Keratinocyte (primary cell): ENCODE results near the gene PLEKHM1. TPM values are rescaled to one million over a fixed set of nuclear protein-coding genes. Genes with fewer than 3 reads are reported as not detected.

Source experiments
- DNase-seq: peaks from one replicate; pipeline ENCODE4 v3.0.0-alpha.2; 2011; ENCODE audit warnings: low read depth, missing footprints, low spot score
- FAIRE-seq: peaks from 2 replicates; lab custom pipeline; 2011; peaks lifted over from hg19 to GRCh38; lab: Jason Lieb, UNC
- H2AFZ ChIP-seq: 2 replicates; pipeline ENCODE4 v1.6.0; 2012; ENCODE audit warnings: low read length, control low read depth, inconsistent platforms; ENCODE audit not compliant: control insufficient read depth
- H3K27ac ChIP-seq: 2 replicates; pipeline ENCODE4 v1.5.1; 2011; ENCODE audit warnings: low read length; ENCODE audit not compliant: control insufficient read depth, insufficient read depth
- H3K27me3 ChIP-seq: 3 replicates; pipeline ENCODE4 v1.6.0; 2011; ENCODE audit warnings: low read length; ENCODE audit not compliant: control insufficient read depth, insufficient read depth; ENCODE audit errors: extremely low read depth
- H3K36me3 ChIP-seq, 2 experiments: 2 replicates in 1 of 2; 3 replicates in 1 of 2; pipeline ENCODE4 v1.5.1; 2011; ENCODE audit warnings: low read length in 2 of 2, mild to moderate bottlenecking in 1 of 2; ENCODE audit not compliant: control insufficient read depth in 2 of 2, insufficient read depth in 2 of 2; ENCODE audit errors: extremely low read depth in 1 of 2
- H3K4me1 ChIP-seq: 3 replicates; pipeline ENCODE4 v1.5.1; 2011; ENCODE audit warnings: low read length; ENCODE audit not compliant: control insufficient read depth, insufficient read depth; ENCODE audit errors: extremely low read depth
- H3K4me2 ChIP-seq: 3 replicates; pipeline ENCODE4 v1.6.0; 2011; ENCODE audit warnings: low read depth, low read length; ENCODE audit not compliant: control insufficient read depth, insufficient read depth; ENCODE audit errors: extremely low read depth
- H3K4me3 ChIP-seq, 3 experiments: fragments of 200-600 bp in 1 of 3; sonication (generic) in 1 of 3; 2 replicates in 2 of 3; 3 replicates in 1 of 3; pipeline ENCODE4 v1.5.1; 2011 to 2016; ENCODE audit warnings: low read length in 3 of 3, mild to moderate bottlenecking in 3 of 3, control low read depth in 2 of 3, inconsistent platforms in 1 of 3, low read depth in 1 of 3, mixed read lengths in 1 of 3, mixed run types in 1 of 3, moderate library complexity in 1 of 3; ENCODE audit not compliant: control insufficient read depth in 2 of 3, insufficient read depth in 2 of 3; ENCODE audit errors: extremely low read depth in 1 of 3
- H3K79me2 ChIP-seq: 2 replicates; pipeline ENCODE4 v1.6.0; 2012; ENCODE audit warnings: low read length; ENCODE audit not compliant: control insufficient read depth, insufficient read depth
- H3K9ac ChIP-seq: 3 replicates; pipeline ENCODE4 v1.6.0; 2011; ENCODE audit warnings: low read length; ENCODE audit not compliant: control insufficient read depth, insufficient read depth; ENCODE audit errors: extremely low read depth
- H3K9me1 ChIP-seq: 3 replicates; pipeline ENCODE4 v1.6.0; 2011; ENCODE audit warnings: low read length; ENCODE audit not compliant: control insufficient read depth, insufficient read depth; ENCODE audit errors: extremely low read depth
- H3K9me3 ChIP-seq: 2 replicates; pipeline ENCODE4 v1.5.1; 2012; ENCODE audit warnings: low read depth, low read length; ENCODE audit not compliant: control insufficient read depth
- H4K20me1 ChIP-seq: 3 replicates; pipeline ENCODE4 v1.6.0; 2011; ENCODE audit warnings: low read length; ENCODE audit not compliant: control insufficient read depth, insufficient read depth; ENCODE audit errors: extremely low read depth
- EZH2 ChIP-seq: IDR thresholded peaks from one replicate; pipeline ENCODE4 v1.6.1; 2012; ENCODE audit warnings: inconsistent platforms, mild to moderate bottlenecking, low read length, moderate library complexity
- dilution Hi-C: fragments of 300-500 bp; cut with MboI; formaldehyde crosslinking; loops from one replicate; pipeline ENCODE4 v1.7.0; 2020; ENCODE audit warnings: low sequenced_read_pairs; ENCODE audit not compliant: extremely low pct_ligation_motif_present
- polyA plus RNA-seq, 5 experiments: library from polyadenylated mRNA; depleted of rRNA in 3 of 5; stranded (reverse) in 3 of 5; stranded (forward) in 1 of 5; unstranded in 1 of 5; fragments of >200 nt; gene quantifications; 1 replicate in 1 of 5; 2 replicates in 3 of 5; 3 replicates in 1 of 5; pipeline versions ENCODE4 v1.2.1 to v1.2.3, GENCODE V29; 2011 to 2012; ENCODE audit warnings: missing spikeins in 2 of 5, low read depth in 1 of 5, low replicate concordance in 1 of 5
- TF ChIP-seq, protein P1 (sequence below), 3 experiments: IDR thresholded peaks in 1 of 3; conservative IDR thresholded peaks in 1 of 3; optimal IDR thresholded peaks in 1 of 3; 2 replicates in 2 of 3; 3 replicates in 1 of 3; pipeline versions ENCODE3 to v1.5.1; 2011; ENCODE audit warnings: low read length in 3 of 3, mild to moderate bottlenecking in 3 of 3, moderate library complexity in 2 of 3, control low read depth in 1 of 3, inconsistent platforms in 1 of 3; ENCODE audit not compliant: insufficient read depth in 2 of 3; ENCODE audit errors: extremely low read depth in 1 of 3

Gene PLEKHM1
- polyA plus RNA-seq, 1 donor (not counting 4 experiments of a cell fraction or from before 2014, with no cell fraction given) = 33.0 TPM

DNA sequence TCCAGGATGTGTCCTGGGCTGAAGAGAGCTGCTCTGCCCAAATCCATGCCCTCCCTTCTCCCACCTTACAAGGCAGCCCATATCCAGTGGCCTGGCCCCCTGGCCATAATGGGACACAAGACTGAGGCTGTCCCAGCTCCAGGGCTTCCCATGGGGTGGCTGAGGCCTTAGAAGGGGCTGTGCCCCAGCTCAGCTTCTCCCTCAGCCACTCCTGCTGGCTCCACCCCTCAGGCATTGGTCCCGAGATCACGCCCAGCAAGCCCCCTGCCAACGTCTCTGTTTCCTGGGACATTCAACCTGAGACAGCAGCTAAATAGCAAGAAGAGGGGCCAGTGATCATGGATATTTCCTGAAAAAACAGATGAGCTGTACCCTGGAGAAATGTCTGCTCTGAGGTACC is 101.2 kb downstream of the PLEKHM1 start:
- no peak for FAIRE-seq

DNA sequence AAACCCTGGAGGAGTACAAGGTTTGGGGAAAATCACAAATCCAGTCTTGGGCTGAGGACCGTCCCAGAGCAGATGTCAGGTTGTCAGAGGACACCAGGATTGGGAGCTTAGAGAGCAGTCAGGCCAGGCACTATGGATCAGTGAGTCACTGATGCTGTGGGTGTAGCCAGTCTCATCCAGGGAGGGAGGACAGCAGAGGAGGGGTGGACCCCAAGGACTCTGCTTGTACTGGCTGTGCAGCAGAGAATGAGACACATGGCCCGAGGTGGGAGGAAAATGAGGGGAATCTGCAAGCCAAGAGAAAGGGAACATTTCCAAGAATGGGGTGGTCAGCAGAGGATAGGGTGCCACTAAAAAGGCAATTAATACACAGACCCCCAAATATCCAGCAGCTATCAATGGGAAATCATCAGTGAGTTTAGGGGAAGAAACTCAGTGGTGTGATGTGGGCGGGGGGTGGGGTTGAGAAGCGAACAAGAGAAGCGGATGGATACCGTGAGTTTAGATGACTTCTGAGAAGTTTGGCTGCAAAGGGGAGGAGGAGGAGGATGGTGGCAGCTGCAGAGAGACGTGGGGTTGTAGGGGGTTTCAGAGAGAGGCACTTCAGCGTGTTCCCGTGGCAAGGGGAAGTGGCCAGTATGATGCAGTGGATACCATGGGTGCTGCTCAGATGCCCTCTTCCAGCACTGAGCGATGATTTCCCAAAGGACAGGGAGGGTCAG is 101.8 kb downstream of the PLEKHM1 start:
- dilution Hi-C loops = no loop called here
- Histone ChIP-seq H3K4me1 (no peaks in the 10 kb centered on the region), H3K36me3 (no peaks in the 10 kb centered on the region), H2AFZ (no peak overlapping the region), H3K9me3 (no peaks in the 10 kb centered on the region), H3K79me2 (no peaks in the 10 kb centered on the region), H4K20me1 (no peaks in the 10 kb centered on the region), H3K27ac (no peak overlapping the region), H3K9me1 (no peaks in the 10 kb centered on the region), H3K4me3 (no peak overlapping the region), H3K9ac (no peak overlapping the region), H3K27me3 (peaks cover 10% of the 10 kb centered on the region), H3K4me2 (no peak overlapping the region)
- DNase-seq (no peak), FAIRE-seq (no peak)
- no peak for TF ChIP-seq EZH2
- TF ChIP-seq, protein P1, sequence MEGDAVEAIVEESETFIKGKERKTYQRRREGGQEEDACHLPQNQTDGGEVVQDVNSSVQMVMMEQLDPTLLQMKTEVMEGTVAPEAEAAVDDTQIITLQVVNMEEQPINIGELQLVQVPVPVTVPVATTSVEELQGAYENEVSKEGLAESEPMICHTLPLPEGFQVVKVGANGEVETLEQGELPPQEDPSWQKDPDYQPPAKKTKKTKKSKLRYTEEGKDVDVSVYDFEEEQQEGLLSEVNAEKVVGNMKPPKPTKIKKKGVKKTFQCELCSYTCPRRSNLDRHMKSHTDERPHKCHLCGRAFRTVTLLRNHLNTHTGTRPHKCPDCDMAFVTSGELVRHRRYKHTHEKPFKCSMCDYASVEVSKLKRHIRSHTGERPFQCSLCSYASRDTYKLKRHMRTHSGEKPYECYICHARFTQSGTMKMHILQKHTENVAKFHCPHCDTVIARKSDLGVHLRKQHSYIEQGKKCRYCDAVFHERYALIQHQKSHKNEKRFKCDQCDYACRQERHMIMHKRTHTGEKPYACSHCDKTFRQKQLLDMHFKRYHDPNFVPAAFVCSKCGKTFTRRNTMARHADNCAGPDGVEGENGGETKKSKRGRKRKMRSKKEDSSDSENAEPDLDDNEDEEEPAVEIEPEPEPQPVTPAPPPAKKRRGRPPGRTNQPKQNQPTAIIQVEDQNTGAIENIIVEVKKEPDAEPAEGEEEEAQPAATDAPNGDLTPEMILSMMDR (optimal IDR thresholded peaks at IDR 0.05 in 1 of 3, IDR thresholded peaks at IDR 0.05 in 1 of 3, conservative IDR thresholded peaks at IDR 0.05 in 1 of 3; ENCODE audit: extremely low read depth in 1 of 3, insufficient read depth in 2 of 3, low read length in 3 of 3) = no peak

More for the DNA sequence above, 101.2 kb downstream of the PLEKHM1 start:
- no peak for TF ChIP-seq EZH2
- TF ChIP-seq, protein P1 (optimal IDR thresholded peaks at IDR 0.05 in 1 of 3, IDR thresholded peaks at IDR 0.05 in 1 of 3, conservative IDR thresholded peaks at IDR 0.05 in 1 of 3; ENCODE audit: extremely low read depth in 1 of 3, insufficient read depth in 2 of 3, low read length in 3 of 3) = no peak
- H3K27ac ChIP-seq = no peak overlapping the region
- DNase-seq = no peak
- H4K20me1 ChIP-seq = no peaks in the 10 kb centered on the region
- no peak overlapping the region for H3K4me3 ChIP-seq
- dilution Hi-C loops = no loop called here
- H3K79me2 ChIP-seq = no peaks in the 10 kb centered on the region
- H3K27me3 ChIP-seq = peaks cover 10% of the 10 kb centered on the region
- no peaks in the 10 kb centered on the region for H3K4me1 ChIP-seq
- no peaks in the 10 kb centered on the region for H3K9me1 ChIP-seq
- no peak overlapping the region for H3K9ac ChIP-seq
- H3K36me3 ChIP-seq = peaks cover under 1 to 3% of the 10 kb centered on the region in 2 experiments
- no peak overlapping the region for H2AFZ ChIP-seq
- H3K4me2 ChIP-seq = no peak overlapping the region
- no peaks in the 10 kb centered on the region for H3K9me3 ChIP-seq
